HCT116 (cell line): ENCODE results near the gene TEX22. TPM values are rescaled to one million over a fixed set of nuclear protein-coding genes. Genes with fewer than 3 reads are reported as not detected.

ENCODE experiments used
- ATAC-seq: fragments of 200-7000 bp; cut with Tn5 transposase; 2 replicates; pipeline ENCODE4 v1.9.1; 2020; ENCODE audit warnings: mild to moderate bottlenecking, moderate library complexity
- BruUV-seq: library from RNA; stranded (reverse); fragments of 400-500 nt; replicated peaks from 2 replicates; lab custom pipeline; 2021; lab: Mats Ljungman, UMichigan
- CTCF ChIA-PET: fragments of 300-600 bp; sonication (Branson Sonifier 250); formaldehyde crosslinking; loops from one replicate; lab custom pipeline; 2021; ENCODE audit warnings: antibody characterized with exemption; lab: Charles Lee
- POLR2A ChIA-PET: fragments of 300-600, 350-600 bp; sonication (Branson Sonifier 250); formaldehyde crosslinking; loops from one replicate; lab custom pipeline; 2021; ENCODE audit warnings: antibody characterized with exemption; lab: Charles Lee
- RAD21 ChIA-PET, 2 experiments: fragments of 300-600 bp; sonication (Branson Sonifier 250); formaldehyde crosslinking; loops; one replicate each; lab custom pipeline; 2023; ENCODE audit warnings: low total read pairs in 2 of 2; ENCODE audit not compliant: uncharacterized antibody in 2 of 2, unreplicated experiment in 2 of 2, low non-redundant PET in 1 of 2; lab: Charles Lee
- DNase-seq: peaks from one replicate; pipeline ENCODE4 v3.0.0-alpha.2; 2010; ENCODE audit warnings: low read depth, low spot score
- H2AFZ ChIP-seq: fragments of 200-600 bp; shearing (Covaris generic), sonication (generic); 2 replicates; pipeline ENCODE4 v1.6.1; 2017; ENCODE audit warnings: low read depth, mixed run types, mixed read lengths, antibody characterized with exemption, low read length; ENCODE audit not compliant: poor library complexity, severe bottlenecking
- H3K27ac ChIP-seq: 2 replicates; pipeline ENCODE4 v1.5.1; 2012; ENCODE audit warnings: low read depth, low read length
- H3K27me3 ChIP-seq: fragments of 200-600 bp; sonication (generic); 2 replicates; pipeline ENCODE4 v1.6.1; 2016; ENCODE audit warnings: mixed run types, low read length, mixed read lengths; ENCODE audit not compliant: insufficient read depth
- H3K36me3 ChIP-seq, 2 experiments: fragments of 200-500 bp in 1 of 2; fragments of 200-600 bp in 1 of 2; sonication (Bioruptor generic) in 1 of 2; sonication (generic) in 1 of 2; 2 replicates each; pipeline versions ENCODE4 v1.5.1 to v1.6.1; 2014 to 2016; ENCODE audit warnings: low read length in 2 of 2, inconsistent platforms in 1 of 2, mixed read lengths in 1 of 2, mixed run types in 1 of 2; ENCODE audit not compliant: insufficient read depth in 2 of 2, control insufficient read depth in 1 of 2
- H3K4me1 ChIP-seq, 2 experiments: fragments of 200-600 bp in 1 of 2; sonication (generic) in 1 of 2; 2 replicates each; pipeline versions ENCODE4 v1.5.1 to v1.6.1; 2012 to 2017; ENCODE audit warnings: low read length in 2 of 2, inconsistent platforms in 1 of 2, mild to moderate bottlenecking in 1 of 2, mixed read lengths in 1 of 2, mixed run types in 1 of 2, moderate library complexity in 1 of 2; ENCODE audit not compliant: insufficient read depth in 2 of 2, control insufficient read depth in 1 of 2
- H3K4me2 ChIP-seq: fragments of 200-600 bp; sonication (generic); 2 replicates; pipeline ENCODE4 v1.6.1; 2017; ENCODE audit warnings: mixed run types, low read length, mixed read lengths
- H3K4me3 ChIP-seq, 2 experiments: fragments of 200-600 bp in 1 of 2; sonication (generic) in 1 of 2; replicated peaks in 1 of 2; 2 replicates each; pipeline ENCODE4 v1.5.1; 2011 to 2016; ENCODE audit warnings: low read length in 2 of 2, control low read depth in 1 of 2, low read depth in 1 of 2, mild to moderate bottlenecking in 1 of 2, mixed read lengths in 1 of 2, mixed run types in 1 of 2
- H3K79me2 ChIP-seq: fragments of 200-600 bp; sonication (generic); 2 replicates; pipeline ENCODE4 v1.6.1; 2017; ENCODE audit warnings: mild to moderate bottlenecking, mixed run types, low read length, moderate library complexity, mixed read lengths; ENCODE audit not compliant: insufficient read depth
- H3K9ac ChIP-seq: fragments of 200-600 bp; sonication (generic); 2 replicates; pipeline ENCODE4 v1.6.1; 2016; ENCODE audit warnings: low read length, mixed read lengths
- H3K9me2 ChIP-seq: fragments of 200-600 bp; sonication (generic), shearing (Covaris generic); 2 replicates; pipeline ENCODE4 v1.6.1; 2017; ENCODE audit warnings: mixed run types, mild to moderate bottlenecking, moderate library complexity; ENCODE audit not compliant: insufficient read depth
- H3K9me3 ChIP-seq, 2 experiments: fragments of 200-500 bp in 1 of 2; fragments of 200-600 bp in 1 of 2; sonication (Bioruptor generic) in 1 of 2; sonication (generic) in 1 of 2; 2 replicates each; pipeline ENCODE4 v1.6.1; 2014 to 2017; ENCODE audit warnings: low read length in 2 of 2, mixed read lengths in 2 of 2, inconsistent platforms in 1 of 2, low read depth in 1 of 2, mild to moderate bottlenecking in 1 of 2, mixed run types in 1 of 2, moderate library complexity in 1 of 2; ENCODE audit not compliant: control insufficient read depth in 1 of 2, insufficient read depth in 1 of 2
- H4K20me1 ChIP-seq: fragments of 200-600 bp; sonication (generic), shearing (Covaris generic); 2 replicates; pipeline ENCODE4 v1.6.1; 2017; ENCODE audit warnings: mixed run types, mild to moderate bottlenecking, moderate library complexity; ENCODE audit not compliant: insufficient read depth
- CEBPB ChIP-seq: IDR thresholded peaks from 2 replicates; pipeline ENCODE4 v1.6.1; 2012; ENCODE audit warnings: low read depth
- EZH2 ChIP-seq: fragments of 200-600 bp; sonication (generic); IDR thresholded peaks from 2 replicates; pipeline ENCODE4 v1.6.1; 2017; ENCODE audit warnings: antibody characterized with exemption, mixed run types
- EZH2phosphoT487 ChIP-seq: fragments of 200-600 bp; IDR thresholded peaks from 2 replicates; pipeline ENCODE4 v1.6.1; 2018; ENCODE audit warnings: antibody characterized with exemption, borderline replicate concordance
- JUND ChIP-seq: IDR thresholded peaks from 2 replicates; pipeline ENCODE4 v1.6.1; 2012
- POLR2A ChIP-seq: IDR thresholded peaks from 2 replicates; pipeline ENCODE4 v1.7.0; 2011; ENCODE audit warnings: borderline replicate concordance; ENCODE audit not compliant: insufficient read depth, insufficient read length; ENCODE audit errors: extremely low read depth
- POLR2AphosphoS5 ChIP-seq: IDR thresholded peaks from 2 replicates; pipeline ENCODE4 v1.6.1; 2011; ENCODE audit warnings: mild to moderate bottlenecking, low read depth, low read length, moderate library complexity
- RAD21 ChIP-seq: IDR thresholded peaks from 2 replicates; pipeline ENCODE4 v1.6.1; 2012; ENCODE audit warnings: low read depth, mild to moderate bottlenecking
- SIN3A ChIP-seq: IDR thresholded peaks from 2 replicates; pipeline ENCODE4 v1.6.1; 2012; ENCODE audit warnings: low read depth
- SP1 ChIP-seq: IDR thresholded peaks from 2 replicates; pipeline ENCODE4 v1.6.1; 2012; ENCODE audit warnings: low read depth
- SRF ChIP-seq: IDR thresholded peaks from 2 replicates; pipeline ENCODE4 v1.6.1; 2012; ENCODE audit warnings: low read depth
- TCF7L2 ChIP-seq: IDR thresholded peaks from 2 replicates; pipeline ENCODE4 v1.7.0; 2011; ENCODE audit warnings: borderline replicate concordance, inconsistent platforms; ENCODE audit not compliant: insufficient read depth, insufficient read length; ENCODE audit errors: extremely low read depth
- YY1 ChIP-seq: IDR thresholded peaks from 2 replicates; pipeline ENCODE4 v1.6.1; 2011; ENCODE audit warnings: low read length, low read depth, moderate library complexity, mild to moderate bottlenecking; ENCODE audit not compliant: insufficient replicate concordance; ENCODE audit errors: extremely low read depth
- ZNF274 ChIP-seq: fragments of 200-500 bp; sonication (Bioruptor generic); IDR thresholded peaks from 2 replicates; pipeline ENCODE4 v1.6.1; 2014; ENCODE audit warnings: mild to moderate bottlenecking, low read depth, low read length, inconsistent platforms
- intact Hi-C: fragments of 100-400 bp; cut with micrococcal nuclease; formaldehyde crosslinking; loops from 2 replicates; pipeline ENCODE4 v1.10.0; 2022
- total RNA-seq: library from RNA; stranded (reverse); gene quantifications from one replicate; pipeline ENCODE4 v1.2.1, GENCODE V29; 2021; ENCODE audit not compliant: unreplicated experiment
- TF ChIP-seq, protein P1 (sequence below): IDR thresholded peaks from 2 replicates; pipeline ENCODE4 v1.6.1; 2012; ENCODE audit warnings: low read depth
- TF ChIP-seq, protein P2 (sequence below): IDR thresholded peaks from 2 replicates; pipeline ENCODE4 v1.6.1; 2012
- TF ChIP-seq, protein P3 (sequence below), 3 experiments: fragments of 200-600 bp in 1 of 3; sonication (generic) in 1 of 3; IDR thresholded peaks in 2 of 3; conservative IDR thresholded peaks in 1 of 3; 2 replicates each; pipeline ENCODE4 v1.5.1; 2012 to 2017; ENCODE audit warnings: low read depth in 2 of 3, low read length in 2 of 3, antibody characterized with exemption in 1 of 3, borderline replicate concordance in 1 of 3, control low read depth in 1 of 3, mild to moderate bottlenecking in 1 of 3, mixed read lengths in 1 of 3, mixed run types in 1 of 3, moderate library complexity in 1 of 3; ENCODE audit not compliant: insufficient read depth in 1 of 3

The TEX22 gene
- total RNA-seq, 1 experiment from 2014 or later, result 3.8 TPM

DNA sequence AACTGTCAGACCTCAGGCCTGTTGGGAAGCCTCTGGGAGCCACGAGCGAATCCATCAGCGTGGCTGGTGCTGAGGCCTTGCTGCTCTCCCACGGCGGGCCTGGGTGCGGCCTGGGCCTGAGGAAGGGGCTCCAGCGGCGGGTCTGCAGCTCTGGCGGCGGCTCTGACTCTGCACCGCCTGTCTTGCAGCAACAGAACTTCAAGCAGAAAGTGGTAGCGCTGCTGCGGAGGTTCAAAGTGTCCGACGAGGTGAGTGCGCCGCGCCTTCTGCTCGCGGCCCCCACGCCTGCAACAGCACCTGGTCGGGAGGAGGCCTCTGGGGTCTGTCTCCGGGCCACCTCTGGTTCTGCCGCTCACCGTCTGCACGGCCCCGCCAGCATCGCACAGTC is 28.7 kb upstream of the TEX22 start:
- ChIA-PET CTCF (interaction anchor here (1.0 to 5.5 kb wide), 5 partner anchors 18 to 163 kb away, joined by 5 to 77 read pairs (median 19); no protein-coding TSS in a partner anchor), POLR2A (no interaction called here), RAD21 (no interaction called here)
- Histone ChIP-seq H3K36me3 (no peaks in the 10 kb centered on the region), H4K20me1 (no peaks in the 10 kb centered on the region), H2AFZ (no peak overlapping the region), H3K9me2 (no peaks in the 10 kb centered on the region), H3K4me1 (peaks cover 7 to 9% of the 10 kb centered on the region in 2 experiments), H3K4me3 (no peak overlapping the region), H3K9me3 (no peaks in the 10 kb centered on the region), H3K27ac (no peak overlapping the region), H3K9ac (no peak overlapping the region), H3K4me2 (no peak overlapping the region), H3K79me2 (no peaks in the 10 kb centered on the region), H3K27me3 (no peaks in the 10 kb centered on the region)
- intact Hi-C loops, result loop anchor here (1.0 kb wide), 1 partner anchor 120 kb away; no protein-coding TSS in a partner anchor
- DNase-seq (no peak), ATAC-seq (no peak)
- no TSS peak for BruUV-seq
- TF ChIP-seq YY1 (no peak), RAD21 (no peak), SRF (no peak), POLR2A (no peak), SP1 (no peak), TCF7L2 (no peak), JUND (no peak), CEBPB (no peak), POLR2AphosphoS5 (no peak), SIN3A (no peak), EZH2 (no peak), ZNF274 (no peak), EZH2phosphoT487 (no peak)
- TF ChIP-seq, protein P1, sequence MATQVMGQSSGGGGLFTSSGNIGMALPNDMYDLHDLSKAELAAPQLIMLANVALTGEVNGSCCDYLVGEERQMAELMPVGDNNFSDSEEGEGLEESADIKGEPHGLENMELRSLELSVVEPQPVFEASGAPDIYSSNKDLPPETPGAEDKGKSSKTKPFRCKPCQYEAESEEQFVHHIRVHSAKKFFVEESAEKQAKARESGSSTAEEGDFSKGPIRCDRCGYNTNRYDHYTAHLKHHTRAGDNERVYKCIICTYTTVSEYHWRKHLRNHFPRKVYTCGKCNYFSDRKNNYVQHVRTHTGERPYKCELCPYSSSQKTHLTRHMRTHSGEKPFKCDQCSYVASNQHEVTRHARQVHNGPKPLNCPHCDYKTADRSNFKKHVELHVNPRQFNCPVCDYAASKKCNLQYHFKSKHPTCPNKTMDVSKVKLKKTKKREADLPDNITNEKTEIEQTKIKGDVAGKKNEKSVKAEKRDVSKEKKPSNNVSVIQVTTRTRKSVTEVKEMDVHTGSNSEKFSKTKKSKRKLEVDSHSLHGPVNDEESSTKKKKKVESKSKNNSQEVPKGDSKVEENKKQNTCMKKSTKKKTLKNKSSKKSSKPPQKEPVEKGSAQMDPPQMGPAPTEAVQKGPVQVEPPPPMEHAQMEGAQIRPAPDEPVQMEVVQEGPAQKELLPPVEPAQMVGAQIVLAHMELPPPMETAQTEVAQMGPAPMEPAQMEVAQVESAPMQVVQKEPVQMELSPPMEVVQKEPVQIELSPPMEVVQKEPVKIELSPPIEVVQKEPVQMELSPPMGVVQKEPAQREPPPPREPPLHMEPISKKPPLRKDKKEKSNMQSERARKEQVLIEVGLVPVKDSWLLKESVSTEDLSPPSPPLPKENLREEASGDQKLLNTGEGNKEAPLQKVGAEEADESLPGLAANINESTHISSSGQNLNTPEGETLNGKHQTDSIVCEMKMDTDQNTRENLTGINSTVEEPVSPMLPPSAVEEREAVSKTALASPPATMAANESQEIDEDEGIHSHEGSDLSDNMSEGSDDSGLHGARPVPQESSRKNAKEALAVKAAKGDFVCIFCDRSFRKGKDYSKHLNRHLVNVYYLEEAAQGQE, result no peak
- TF ChIP-seq, protein P2, sequence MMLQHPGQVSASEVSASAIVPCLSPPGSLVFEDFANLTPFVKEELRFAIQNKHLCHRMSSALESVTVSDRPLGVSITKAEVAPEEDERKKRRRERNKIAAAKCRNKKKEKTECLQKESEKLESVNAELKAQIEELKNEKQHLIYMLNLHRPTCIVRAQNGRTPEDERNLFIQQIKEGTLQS, result no peak
- TF ChIP-seq, protein P3, sequence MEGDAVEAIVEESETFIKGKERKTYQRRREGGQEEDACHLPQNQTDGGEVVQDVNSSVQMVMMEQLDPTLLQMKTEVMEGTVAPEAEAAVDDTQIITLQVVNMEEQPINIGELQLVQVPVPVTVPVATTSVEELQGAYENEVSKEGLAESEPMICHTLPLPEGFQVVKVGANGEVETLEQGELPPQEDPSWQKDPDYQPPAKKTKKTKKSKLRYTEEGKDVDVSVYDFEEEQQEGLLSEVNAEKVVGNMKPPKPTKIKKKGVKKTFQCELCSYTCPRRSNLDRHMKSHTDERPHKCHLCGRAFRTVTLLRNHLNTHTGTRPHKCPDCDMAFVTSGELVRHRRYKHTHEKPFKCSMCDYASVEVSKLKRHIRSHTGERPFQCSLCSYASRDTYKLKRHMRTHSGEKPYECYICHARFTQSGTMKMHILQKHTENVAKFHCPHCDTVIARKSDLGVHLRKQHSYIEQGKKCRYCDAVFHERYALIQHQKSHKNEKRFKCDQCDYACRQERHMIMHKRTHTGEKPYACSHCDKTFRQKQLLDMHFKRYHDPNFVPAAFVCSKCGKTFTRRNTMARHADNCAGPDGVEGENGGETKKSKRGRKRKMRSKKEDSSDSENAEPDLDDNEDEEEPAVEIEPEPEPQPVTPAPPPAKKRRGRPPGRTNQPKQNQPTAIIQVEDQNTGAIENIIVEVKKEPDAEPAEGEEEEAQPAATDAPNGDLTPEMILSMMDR (IDR thresholded peaks at IDR 0.05 in 2 of 3, conservative IDR thresholded peaks at IDR 0.05 in 1 of 3; ENCODE audit: borderline replicate concordance in 1 of 3, insufficient read depth in 1 of 3, low read depth in 2 of 3, low read length in 2 of 3), result no peak
